Retina (tissue), 1 donor: ENCODE data around the gene SULT6B1.

Experiments used
- DNase-seq: peaks from one replicate; pipeline ENCODE4 v3.0.0-alpha.2; 2016

The SULT6B1 gene

GRCh38 chr2:37146062-37146461, 42.4 kb downstream of the SULT6B1 start:
- no peak for DNase-seq

GRCh38 chr2:37143974-37144373, 44.5 kb downstream of the SULT6B1 start:
- DNase-seq = no peak

- no peak for DNase-seq
Measured at GRCh38 chr2:37142546-37142945, 45.9 kb downstream of the SULT6B1 start.

- DNase-seq = no peak
Measured at GRCh38 chr2:37132914-37133313, 55.6 kb downstream of the SULT6B1 start.

GRCh38 chr2:37125416-37125815, 63.1 kb downstream of the SULT6B1 start:
- DNase-seq = no peak

GRCh38 chr2:37119157-37119556, 69.3 kb downstream of the SULT6B1 start:
- no peak for DNase-seq
